Thoracic aorta (tissue), 2 donors: ENCODE data around the gene TRMT2A. TPM values are rescaled to one million over a fixed set of nuclear protein-coding genes. Genes with fewer than 3 reads are reported as not detected.

Experiments
- ATAC-seq: fragments of 150-250 bp; one replicate; pipeline ENCODE4 v1.8.0; 2017; ENCODE audit warnings: low read depth; ENCODE audit not compliant: insufficient number of reproducible peaks, low FRiP score
- DNase-seq: peaks from one replicate; pipeline ENCODE4 v3.0.0-alpha.2; 2020; ENCODE audit warnings: low spot score
- H3K27ac ChIP-seq, 2 donors: fragments of 200-600 bp; sonication (generic); 1 replicate in 1 of 2; 2 replicates in 1 of 2; pipeline ENCODE4 v1.5.1; 2016; ENCODE audit warnings: mild to moderate bottlenecking in 2 of 2, moderate library complexity in 2 of 2
- H3K27me3 ChIP-seq: fragments of 200-600 bp; sonication (generic); replicated peaks from 2 replicates; pipeline ENCODE4 v1.6.0; 2016; ENCODE audit warnings: mild to moderate bottlenecking; ENCODE audit not compliant: insufficient read depth
- H3K36me3 ChIP-seq: fragments of 200-600 bp; sonication (generic); one replicate; pipeline ENCODE4 v1.5.1; 2016
- H3K4me1 ChIP-seq, 2 donors: fragments of 200-600 bp; sonication (generic); 1 replicate in 1 of 2; 2 replicates in 1 of 2; pipeline versions ENCODE4 v1.5.1 to v1.6.0; 2016; ENCODE audit warnings: low read depth in 2 of 2, mild to moderate bottlenecking in 1 of 2; ENCODE audit not compliant: control insufficient read depth in 1 of 2
- H3K4me3 ChIP-seq: fragments of 200-600 bp; sonication (generic); 2 replicates; pipeline ENCODE4 v1.5.1; 2016; ENCODE audit warnings: mild to moderate bottlenecking
- H3K9me3 ChIP-seq: fragments of 200-600 bp; sonication (generic); 2 replicates; pipeline ENCODE4 v1.5.1; 2016
- CTCF ChIP-seq: fragments of 200-600 bp; sonication (generic); IDR thresholded peaks from one replicate; pipeline ENCODE4 v1.5.1; 2019; ENCODE audit warnings: antibody characterized with exemption
- total RNA-seq, 2 donors: library from RNA; depleted of rRNA; stranded (reverse); fragments of >200 nt; gene quantifications; one replicate each; pipeline versions ENCODE4 v1.1.0 to v1.2.3, GENCODE V29; 2016

TRMT2A gene
- total RNA-seq, result 10 to 100 TPM; 61.8 to 94.8 TPM

GRCh38 chr22:20116951-20117632 is at the start of gene TRMT2A:
Gene TRMT2A, minus strand, starts transcription at chr22:20117226. Its CDS starts 320 bp downstream, at chr22:20116906.
- peak; percentile 98 for ATAC-seq
- TF ChIP-seq CTCF, result peak; percentile 10
- H3K27ac ChIP-seq, result peak within 1 kb of the TSS; percentile 72 to 88
- peaks cover 13 to 30% of the 10 kb centered on the region in 2 donors for H3K4me1 ChIP-seq
- H3K9me3 ChIP-seq, result no peaks in the 10 kb centered on the region
- H3K4me3 ChIP-seq, result peak within 1 kb of the TSS; percentile 97
- DNase-seq, result peak; percentile 96
- H3K27me3 ChIP-seq, result no peaks in the 10 kb centered on the region
- H3K36me3 ChIP-seq, result peaks cover 24% of the 10 kb centered on the region

- H3K4me3 ChIP-seq, result no peak overlapping the region
- no peak for TF ChIP-seq CTCF
- DNase-seq, result no peak
- no peaks in the 10 kb centered on the region for H3K27me3 ChIP-seq
- H3K4me1 ChIP-seq, result no peaks in the 10 kb centered on the region
- no peak overlapping the region for H3K27ac ChIP-seq
- ATAC-seq, result no peak
- H3K36me3 ChIP-seq, result no peaks in the 10 kb centered on the region
- H3K9me3 ChIP-seq, result no peaks in the 10 kb centered on the region
Measured at GRCh38 chr22:20166703-20167102, 49.7 kb upstream of the TRMT2A start.

- no peak for DNase-seq
- no peak for TF ChIP-seq CTCF
- Histone ChIP-seq H3K27ac (no peak overlapping the region), H3K36me3 (no peaks in the 10 kb centered on the region), H3K4me1 (no peaks in the 10 kb centered on the region), H3K27me3 (no peaks in the 10 kb centered on the region), H3K4me3 (no peak overlapping the region), H3K9me3 (no peaks in the 10 kb centered on the region)
- no peak for ATAC-seq
Measured at GRCh38 chr22:20165913-20166312, 48.9 kb upstream of the TRMT2A start.

GRCh38 chr22:20165421-20165820 is 48.4 kb upstream of the TRMT2A start:
- Histone ChIP-seq H3K27me3 (no peaks in the 10 kb centered on the region), H3K4me3 (no peak overlapping the region), H3K9me3 (no peaks in the 10 kb centered on the region), H3K36me3 (no peaks in the 10 kb centered on the region), H3K27ac (no peak overlapping the region), H3K4me1 (no peaks in the 10 kb centered on the region)
- no peak for ATAC-seq
- DNase-seq, result no peak
- TF ChIP-seq CTCF, result no peak

GRCh38 chr22:20164863-20165262 is 47.8 kb upstream of the TRMT2A start:
- ATAC-seq (no peak), DNase-seq (no peak)
- H3K4me3 ChIP-seq, result no peak overlapping the region
- no peaks in the 10 kb centered on the region for H3K9me3 ChIP-seq
- no peaks in the 10 kb centered on the region for H3K36me3 ChIP-seq
- no peaks in the 10 kb centered on the region for H3K4me1 ChIP-seq
- no peak overlapping the region for H3K27ac ChIP-seq
- H3K27me3 ChIP-seq, result no peaks in the 10 kb centered on the region
- TF ChIP-seq CTCF, result no peak
